ENCODE results near the gene PRKCH.

GRCh38 chr14:61499991-61500390 lies 178.6 kb downstream of the PRKCH start:
- TF ChIP-seq CTCF (IDR thresholded peaks at IDR 0.05; ENCODE audit: poor library complexity) = no peak
- no peak for TF ChIP-seq EZH2 (IDR thresholded peaks at IDR 0.05; ENCODE audit: borderline replicate concordance)
- TF ChIP-seq EZH2phosphoT487 (IDR thresholded peaks at IDR 0.05; ENCODE audit: low read depth, severe bottlenecking, unreplicated experiment) = no peak

All from hepatocyte (in vitro differentiated cells).